Upper lobe of left lung (tissue), 6 donors: ENCODE results near the gene TRIM9. TPM values are rescaled to one million over a fixed set of nuclear protein-coding genes. Genes with fewer than 3 reads are reported as not detected.

ENCODE experiments used
- ATAC-seq, 2 donors: fragments of 200-7000 bp; cut with Tn5 transposase; one replicate each; pipeline ENCODE4 v1.9.1; 2022; ENCODE audit warnings: mild to moderate bottlenecking in 2 of 2, moderate library complexity in 2 of 2; ENCODE audit not compliant: low FRiP score in 2 of 2
- DNase-seq, 2 donors: peaks; one replicate each; pipeline ENCODE4 v3.0.0-alpha.2; 2019 to 2020
- H3K27ac ChIP-seq, 4 donors: fragments of 200-600 bp; sonication (generic); one replicate each; pipeline ENCODE4 v1.5.1; 2016 to 2019
- H3K27me3 ChIP-seq, 4 donors: fragments of 200-600 bp; sonication (generic); one replicate each; pipeline ENCODE4 v1.5.1; 2017 to 2019
- H3K36me3 ChIP-seq, 4 donors: fragments of 200-600 bp; sonication (generic); one replicate each; pipeline ENCODE4 v1.5.1; 2016 to 2019
- H3K4me1 ChIP-seq, 4 donors: fragments of 200-600 bp; sonication (generic); one replicate each; pipeline ENCODE4 v1.5.1; 2018 to 2019
- H3K4me3 ChIP-seq, 4 donors: fragments of 200-600 bp; sonication (generic); one replicate each; pipeline ENCODE4 v1.5.1; 2017 to 2019; ENCODE audit warnings: mild to moderate bottlenecking in 2 of 4, moderate library complexity in 1 of 4
- H3K9me3 ChIP-seq, 4 donors: fragments of 200-600 bp; sonication (generic); one replicate each; pipeline ENCODE4 v1.5.1; 2018 to 2019
- EP300 ChIP-seq, 4 donors: sonication (generic); formaldehyde crosslinking; IDR thresholded peaks; one replicate each; pipeline ENCODE4 v1.5.1; 2017; ENCODE audit warnings: antibody characterized with exemption in 4 of 4, control low read depth in 2 of 4
- POLR2A ChIP-seq, 4 donors: fragments of 450-650 bp; IDR thresholded peaks; one replicate each; pipeline ENCODE4 v1.5.1; 2016 to 2017; ENCODE audit warnings: antibody characterized with exemption in 4 of 4, mild to moderate bottlenecking in 2 of 4
- POLR2AphosphoS5 ChIP-seq, 2 donors: sonication (generic); formaldehyde crosslinking; IDR thresholded peaks; one replicate each; pipeline ENCODE4 v1.5.1; 2017; ENCODE audit warnings: antibody characterized with exemption in 2 of 2
- WGBS, 2 donors: methylation state at CpG; one replicate each; pipeline ENCODE4 v1.1.5; 2017 to 2018; 5-methylcytosine and 5-hydroxymethylcytosine counted together
- total RNA-seq, 6 donors: library from RNA; depleted of rRNA in 4 of 6; stranded (reverse); fragments of >200 nt in 4 of 6; gene quantifications; one replicate each; pipeline versions ENCODE4 v1.1.0 to v1.2.1, GENCODE V29; 2016 to 2021
- TF ChIP-seq, protein P1 (sequence below), 6 experiments: fragments of 450-650 bp in 4 of 6; fragments of 200-600 bp in 2 of 6; sonication (generic) in 2 of 6; IDR thresholded peaks; one replicate each; pipeline ENCODE4 v1.5.1; 2016 to 2019; ENCODE audit warnings: antibody characterized with exemption in 6 of 6
- donor health status: DM: no; HTN: no; CAD: no; lungs with moderate emphysema.
- donor health status: DM: no; HTN: yes; CAD: no; lungs with severe emphysema.

Gene TRIM9
- total RNA-seq, 6 donors from 2014 or later = 0.30 to 3.1 (median 0.78) TPM

GRCh38 chr14:51020024-51020710 is 74.7 kb downstream of the TRIM9 start:
- TF ChIP-seq POLR2AphosphoS5 (IDR thresholded peaks at IDR 0.05) (no peak), EP300 (IDR thresholded peaks at IDR 0.05) (no peak), POLR2A (IDR thresholded peaks at IDR 0.05) (no peak)
- TF ChIP-seq, protein P1, sequence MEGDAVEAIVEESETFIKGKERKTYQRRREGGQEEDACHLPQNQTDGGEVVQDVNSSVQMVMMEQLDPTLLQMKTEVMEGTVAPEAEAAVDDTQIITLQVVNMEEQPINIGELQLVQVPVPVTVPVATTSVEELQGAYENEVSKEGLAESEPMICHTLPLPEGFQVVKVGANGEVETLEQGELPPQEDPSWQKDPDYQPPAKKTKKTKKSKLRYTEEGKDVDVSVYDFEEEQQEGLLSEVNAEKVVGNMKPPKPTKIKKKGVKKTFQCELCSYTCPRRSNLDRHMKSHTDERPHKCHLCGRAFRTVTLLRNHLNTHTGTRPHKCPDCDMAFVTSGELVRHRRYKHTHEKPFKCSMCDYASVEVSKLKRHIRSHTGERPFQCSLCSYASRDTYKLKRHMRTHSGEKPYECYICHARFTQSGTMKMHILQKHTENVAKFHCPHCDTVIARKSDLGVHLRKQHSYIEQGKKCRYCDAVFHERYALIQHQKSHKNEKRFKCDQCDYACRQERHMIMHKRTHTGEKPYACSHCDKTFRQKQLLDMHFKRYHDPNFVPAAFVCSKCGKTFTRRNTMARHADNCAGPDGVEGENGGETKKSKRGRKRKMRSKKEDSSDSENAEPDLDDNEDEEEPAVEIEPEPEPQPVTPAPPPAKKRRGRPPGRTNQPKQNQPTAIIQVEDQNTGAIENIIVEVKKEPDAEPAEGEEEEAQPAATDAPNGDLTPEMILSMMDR (IDR thresholded peaks at IDR 0.05) = no peak
- Histone ChIP-seq H3K27ac (peak overlapping the region in 1 of 4 donors; percentile 4), H3K4me3 (no peak overlapping the region), H3K27me3 (no peaks in the 10 kb centered on the region), H3K4me1 (no peaks in the 10 kb centered on the region), H3K9me3 (no peaks in the 10 kb centered on the region), H3K36me3 (no peaks in the 10 kb centered on the region)
- ATAC-seq = peak in 1 of 2 donors; percentile 12
- no peak for DNase-seq
- WGBS, 2 donors = 72 to 85% methylated on average over 10 to 11 of the region's 11 CpGs

GRCh38 chr14:51019089-51019488 is 75.8 kb downstream of the TRIM9 start:
- no peak for TF ChIP-seq POLR2AphosphoS5 (IDR thresholded peaks at IDR 0.05)
- no peak for TF ChIP-seq EP300 (IDR thresholded peaks at IDR 0.05)
- TF ChIP-seq, protein P1 (IDR thresholded peaks at IDR 0.05) = no peak
- TF ChIP-seq POLR2A (IDR thresholded peaks at IDR 0.05) = no peak
- no peak for DNase-seq
- Histone ChIP-seq H3K36me3 (no peaks in the 10 kb centered on the region), H3K4me1 (no peaks in the 10 kb centered on the region), H3K4me3 (no peak overlapping the region), H3K9me3 (no peaks in the 10 kb centered on the region), H3K27ac (no peak overlapping the region), H3K27me3 (no peaks in the 10 kb centered on the region)
- ATAC-seq = no peak
- 70 to 83% methylated on average over 1 of the region's 1 CpG for WGBS, 2 donors

DNA sequence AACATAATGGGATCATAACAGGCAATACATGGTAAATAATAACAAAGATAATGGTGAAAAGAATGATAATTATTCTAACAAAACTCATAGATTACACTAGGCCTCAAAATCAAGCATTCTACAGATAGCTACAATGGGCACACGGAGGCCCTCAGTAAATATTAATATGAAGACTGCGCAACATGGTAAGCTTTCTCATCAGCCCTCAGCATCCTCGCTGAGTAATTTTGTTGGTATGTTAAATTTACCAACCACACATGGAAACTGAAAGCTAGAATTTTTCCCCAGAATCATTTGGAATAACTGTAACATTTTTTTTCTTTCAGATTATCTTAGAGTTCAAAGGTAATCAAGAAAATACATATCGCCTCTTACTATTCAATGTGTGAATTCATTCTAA is 76.4 kb downstream of the TRIM9 start:
- ATAC-seq (no peak), DNase-seq (no peak)
- Histone ChIP-seq H3K36me3 (no peaks in the 10 kb centered on the region), H3K4me3 (no peak overlapping the region), H3K4me1 (no peaks in the 10 kb centered on the region), H3K9me3 (no peaks in the 10 kb centered on the region), H3K27me3 (no peaks in the 10 kb centered on the region), H3K27ac (no peak overlapping the region)
- no peak for TF ChIP-seq POLR2A (IDR thresholded peaks at IDR 0.05)
- TF ChIP-seq, protein P1 (IDR thresholded peaks at IDR 0.05) = no peak
- WGBS, 2 donors = 55 to 95% methylated on average over 4 of the region's 4 CpGs

DNA sequence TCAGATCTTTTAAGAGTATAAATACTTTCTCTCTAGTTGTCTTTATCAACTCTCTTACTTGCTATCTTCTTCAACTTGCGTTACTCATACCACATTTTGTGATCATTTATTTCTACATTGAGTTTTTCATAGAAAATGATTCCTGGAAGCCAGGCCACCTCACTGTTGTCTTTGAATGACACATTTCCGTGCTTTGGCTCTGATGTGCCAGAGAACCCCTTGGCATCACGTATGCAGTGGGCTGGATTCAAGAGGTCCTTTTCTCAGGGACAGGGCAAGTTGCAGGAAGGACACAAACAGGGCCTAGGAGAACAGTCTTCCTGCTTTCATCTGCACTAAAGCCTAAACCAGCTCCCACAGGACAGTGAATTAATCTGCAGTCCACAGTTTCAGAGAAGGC is 80.3 kb downstream of the TRIM9 start:
- Histone ChIP-seq H3K36me3 (no peaks in the 10 kb centered on the region), H3K4me1 (no peaks in the 10 kb centered on the region), H3K9me3 (no peaks in the 10 kb centered on the region), H3K27me3 (no peaks in the 10 kb centered on the region), H3K27ac (no peak overlapping the region), H3K4me3 (no peak overlapping the region)
- no peak for DNase-seq
- WGBS, 2 donors = 84 to 93% methylated on average over 3 of the region's 3 CpGs
- no peak for TF ChIP-seq POLR2A (IDR thresholded peaks at IDR 0.05)
- TF ChIP-seq EP300 (IDR thresholded peaks at IDR 0.05) = no peak
- TF ChIP-seq, protein P1 (IDR thresholded peaks at IDR 0.05) = no peak
- no peak for TF ChIP-seq POLR2AphosphoS5 (IDR thresholded peaks at IDR 0.05)
- no peak for ATAC-seq

- 44 to 65% methylated on average over 2 of the region's 2 CpGs for WGBS, 2 donors
Observed at GRCh38 chr14:51014086-51014485, 80.8 kb downstream of the TRIM9 start.

More at GRCh38 chr14:51014086-51014485, 80.8 kb downstream of the TRIM9 start:
- TF ChIP-seq POLR2A (IDR thresholded peaks at IDR 0.05) = no peak
- TF ChIP-seq, protein P1 (IDR thresholded peaks at IDR 0.05) = no peak
- no peak for TF ChIP-seq EP300 (IDR thresholded peaks at IDR 0.05)
- TF ChIP-seq POLR2AphosphoS5 (IDR thresholded peaks at IDR 0.05) = no peak
- H3K27ac ChIP-seq = no peak overlapping the region
- H3K36me3 ChIP-seq = no peaks in the 10 kb centered on the region
- ATAC-seq (peak in 1 of 2 donors; percentile 72), DNase-seq (no peak)
- H3K9me3 ChIP-seq = no peaks in the 10 kb centered on the region
- no peaks in the 10 kb centered on the region for H3K4me1 ChIP-seq
- H3K4me3 ChIP-seq = no peak overlapping the region
- H3K27me3 ChIP-seq = no peaks in the 10 kb centered on the region
